GM21526 (cell line): Measurements from ENCODE around the gene FNIP2.
"Not testable (repeated sequence)": the region's sequence is repeated elsewhere in the genome, so short reads cannot be mapped to it uniquely, and the experiment has no call there.

Source experiments
- ATAC-seq: cut with Tn5 transposase; IDR thresholded peaks from one replicate; pipeline ENCODE4 v1.9.1; 2021; ENCODE audit warnings: moderate library complexity; ENCODE audit not compliant: unreplicated experiment, low FRiP score

FNIP2 gene

GRCh38 chr4:158861766-158862165 lies 92.9 kb downstream of the FNIP2 start:
- no peak for ATAC-seq

GRCh38 chr4:158863296-158863695 lies 94.5 kb downstream of the FNIP2 start:
- no peak for ATAC-seq

- no peak for ATAC-seq
These were observed 96.8 kb downstream of the FNIP2 start for GRCh38 chr4:158865520-158866177.

GRCh38 chr4:158869001-158869400 lies 100.2 kb downstream of the FNIP2 start:
- no peak for ATAC-seq

GRCh38 chr4:158869761-158870160 lies 100.9 kb downstream of the FNIP2 start:
- ATAC-seq, result no peak

GRCh38 chr4:158870282-158870625 lies 101.4 kb downstream of the FNIP2 start:
- no peak for ATAC-seq

- ATAC-seq, result no peak
These were observed 102.0 kb downstream of the FNIP2 start for GRCh38 chr4:158870626-158871334.

- ATAC-seq, result no peak
These were observed 102.5 kb downstream of the FNIP2 start for GRCh38 chr4:158871335-158871724.

- ATAC-seq, result no peak
These were observed 105.1 kb downstream of the FNIP2 start for GRCh38 chr4:158873795-158874401.

GRCh38 chr4:158875026-158875425 lies 106.2 kb downstream of the FNIP2 start:
- ATAC-seq, result no peak

- no peak for ATAC-seq
These were observed 106.6 kb downstream of the FNIP2 start for GRCh38 chr4:158875455-158875854.

GRCh38 chr4:158877069-158877468 lies 108.2 kb downstream of the FNIP2 start:
- ATAC-seq, result no peak

- ATAC-seq, result not testable (repeated sequence)
These were observed 113.3 kb downstream of the FNIP2 start for GRCh38 chr4:158882142-158882541.

- ATAC-seq, result no peak
These were observed 115.5 kb downstream of the FNIP2 start for GRCh38 chr4:158884280-158884679.

GRCh38 chr4:158885564-158885963 lies 116.7 kb downstream of the FNIP2 start:
- ATAC-seq, result no peak

- no peak for ATAC-seq
These were observed 121.5 kb downstream of the FNIP2 start for GRCh38 chr4:158890294-158890693.

GRCh38 chr4:158891256-158891655 lies 122.4 kb downstream of the FNIP2 start:
- ATAC-seq, result no peak

- no peak for ATAC-seq
These were observed 126.0 kb downstream of the FNIP2 start for GRCh38 chr4:158894826-158895225.

GRCh38 chr4:158895797-158896576 lies 127.2 kb downstream of the FNIP2 start:
- ATAC-seq, result no peak

GRCh38 chr4:158896577-158897238 lies 127.9 kb downstream of the FNIP2 start:
- not testable (repeated sequence) for ATAC-seq

GRCh38 chr4:158900408-158900807 lies 131.6 kb downstream of the FNIP2 start:
- ATAC-seq, result not testable (repeated sequence)
